NCI-H2107 treated with DMSO at 0.1 percent for 48 hours (cell line): ENCODE measurements around the gene KCNJ1.

Experiments
- DNase-seq: peaks from one replicate; lab custom pipeline; 2025; ENCODE audit not compliant: unreplicated experiment; lab: John Stamatoyannopoulos, UW

The KCNJ1 gene

GRCh38 chr11:128867277-128867676, at the start of gene KCNJ1:
Gene KCNJ1, minus strand, starts transcription at chr11:128867296. Its CDS starts 27,053 bp downstream, at chr11:128840243.
- DNase-seq, result no peak

GRCh38 chr11:128916681-128917080, 49.6 kb upstream of the KCNJ1 start:
- DNase-seq, result no peak

- DNase-seq, result no peak
These were observed 49.0 kb upstream of the KCNJ1 start for GRCh38 chr11:128916037-128916572.

- DNase-seq, result no peak
These were observed 48.0 kb upstream of the KCNJ1 start for GRCh38 chr11:128915149-128915521.

- no peak for DNase-seq
These were observed 47.4 kb upstream of the KCNJ1 start for GRCh38 chr11:128914216-128915148.

GRCh38 chr11:128913806-128914205, 46.7 kb upstream of the KCNJ1 start:
- DNase-seq, result no peak

GRCh38 chr11:128911701-128912100, 44.6 kb upstream of the KCNJ1 start:
- DNase-seq, result no peak

- DNase-seq, result no peak
These were observed 44.1 kb upstream of the KCNJ1 start for GRCh38 chr11:128911239-128911638.

GRCh38 chr11:128910576-128910975, 43.5 kb upstream of the KCNJ1 start:
- DNase-seq, result no peak

- DNase-seq, result no peak
These were observed 42.5 kb upstream of the KCNJ1 start for GRCh38 chr11:128909438-128910125.

- DNase-seq, result no peak
These were observed 41.5 kb upstream of the KCNJ1 start for GRCh38 chr11:128908391-128909246.

- no peak for DNase-seq
These were observed 40.5 kb upstream of the KCNJ1 start for GRCh38 chr11:128907585-128907984.

- DNase-seq, result no peak
These were observed 39.3 kb upstream of the KCNJ1 start for GRCh38 chr11:128906185-128907050.

GRCh38 chr11:128905345-128906184, 38.5 kb upstream of the KCNJ1 start:
- peak; percentile 52 for DNase-seq

GRCh38 chr11:128904656-128905344, 37.7 kb upstream of the KCNJ1 start:
- DNase-seq, result no peak

GRCh38 chr11:128904303-128904655, 37.2 kb upstream of the KCNJ1 start:
- DNase-seq, result no peak

GRCh38 chr11:128903248-128904061, 36.4 kb upstream of the KCNJ1 start:
- DNase-seq, result no peak
